Activated T-helper 17 cell treated with anti-CD3 and anti-CD28 coated beads, Interleukin-2, amount 50 U/mL, for 72 hours (primary cell): ENCODE measurements around the gene ABL1. TPM values are rescaled to one million over a fixed set of nuclear protein-coding genes. Genes with fewer than 3 reads are reported as not detected.

Experiments
- ATAC-seq: fragments of 150-1000 bp; cut with Tn5 transposase; replicated peaks from 2 replicates; pipeline ENCODE4 v1.10.0; 2021; ENCODE audit warnings: mild to moderate bottlenecking, moderate library complexity
- H3K27ac Mint-ChIP-seq: one replicate; pipeline ENCODE4 v1.8.0; 2022; ENCODE audit warnings: mixed read lengths
- H3K27me3 Mint-ChIP-seq: one replicate; pipeline ENCODE4 v1.8.0; 2022; ENCODE audit warnings: mixed read lengths
- H3K36me3 Mint-ChIP-seq: one replicate; pipeline ENCODE4 v1.8.0; 2022; ENCODE audit warnings: low read depth, mild to moderate bottlenecking, mixed read lengths
- H3K4me1 Mint-ChIP-seq: one replicate; pipeline ENCODE4 v1.8.0; 2022; ENCODE audit warnings: mixed read lengths
- H3K4me3 Mint-ChIP-seq: one replicate; pipeline ENCODE4 v1.8.0; 2022; ENCODE audit warnings: mild to moderate bottlenecking, mixed read lengths
- H3K9me3 Mint-ChIP-seq: one replicate; pipeline ENCODE4 v1.8.0; 2022; ENCODE audit warnings: mixed read lengths
- total RNA-seq, 2 donors: library from RNA; stranded (reverse); gene quantifications; one replicate each; pipeline ENCODE4 v1.2.3, GENCODE V29; 2022

Gene ABL1
- total RNA-seq, 2 donors from 2014 or later = 19.5 to 35.9 TPM

DNA sequence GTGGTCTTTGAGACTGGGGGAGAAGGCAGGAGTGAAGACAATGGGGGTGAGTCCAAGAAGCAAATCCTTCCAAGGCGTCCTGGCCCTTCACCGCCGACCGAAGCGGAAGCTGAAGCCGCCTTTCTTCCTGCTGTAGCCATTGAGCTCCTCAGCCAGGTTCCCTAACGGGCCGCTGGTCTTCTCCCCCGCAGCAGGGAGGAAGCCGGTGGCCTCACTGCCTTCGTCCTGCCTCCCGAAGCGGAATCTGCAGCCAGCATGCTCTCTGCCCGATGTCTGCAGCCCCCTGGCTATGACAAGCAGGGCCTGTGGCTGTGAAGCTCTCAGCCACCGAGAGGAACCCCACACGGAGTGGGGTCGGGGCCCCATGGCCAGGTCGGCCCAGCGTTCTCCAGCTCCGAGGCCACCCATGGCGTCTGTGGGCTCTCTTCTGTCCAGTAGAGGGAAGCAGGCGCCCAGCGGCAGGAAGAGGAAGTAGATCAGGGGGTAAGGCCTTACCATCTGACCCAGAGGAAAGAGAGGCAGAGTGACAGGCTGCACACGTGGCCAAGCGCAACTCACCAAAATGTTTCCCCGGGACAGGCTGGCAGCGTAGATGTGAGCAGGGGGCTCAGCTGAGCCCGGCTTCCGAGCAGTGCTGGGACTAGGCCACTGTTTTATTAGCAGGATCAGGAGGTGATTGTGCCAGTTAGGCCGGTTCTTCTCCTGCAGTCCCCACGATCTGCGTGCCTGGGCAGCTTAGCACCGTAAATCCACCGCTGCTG, 58.5 kb downstream of the ABL1 start:
- no peak for ATAC-seq
- Mint-ChIP-seq H3K36me3 (no peaks in the 10 kb centered on the region), H3K4me3 (no peak overlapping the region), H3K27ac (no peak overlapping the region), H3K4me1 (no peaks in the 10 kb centered on the region), H3K9me3 (no peaks in the 10 kb centered on the region), H3K27me3 (no peaks in the 10 kb centered on the region)

GRCh38 chr9:130894546-130894945, 59.5 kb downstream of the ABL1 start:
- Mint-ChIP-seq H3K27ac (no peak overlapping the region), H3K4me3 (no peak overlapping the region), H3K36me3 (no peaks in the 10 kb centered on the region), H3K4me1 (no peaks in the 10 kb centered on the region), H3K9me3 (no peaks in the 10 kb centered on the region), H3K27me3 (no peaks in the 10 kb centered on the region)
- no peak for ATAC-seq

DNA sequence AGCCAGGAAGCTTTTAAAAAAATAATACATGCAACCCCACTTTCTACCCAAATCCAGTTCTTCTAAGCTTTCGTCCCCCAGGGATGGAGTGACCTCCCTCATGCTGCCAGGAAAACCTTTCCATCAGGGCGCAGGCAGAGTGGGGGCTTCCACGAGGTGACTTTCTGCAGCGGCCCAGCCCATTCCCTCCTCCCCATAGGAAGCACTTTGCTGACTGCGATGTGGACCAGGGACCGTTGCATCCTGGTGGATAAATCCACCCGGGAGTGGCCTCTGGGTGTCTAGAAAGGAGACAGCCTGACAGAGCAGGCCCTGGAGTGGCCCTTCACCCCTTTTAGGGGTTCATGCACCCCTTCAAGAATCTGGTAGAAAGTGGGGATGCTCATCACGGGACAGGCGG, 60.0 kb downstream of the ABL1 start:
- H3K9me3 Mint-ChIP-seq = no peaks in the 10 kb centered on the region
- no peaks in the 10 kb centered on the region for H3K4me1 Mint-ChIP-seq
- no peaks in the 10 kb centered on the region for H3K36me3 Mint-ChIP-seq
- no peak overlapping the region for H3K4me3 Mint-ChIP-seq
- no peak for ATAC-seq
- no peaks in the 10 kb centered on the region for H3K27me3 Mint-ChIP-seq
- H3K27ac Mint-ChIP-seq = no peak overlapping the region

DNA sequence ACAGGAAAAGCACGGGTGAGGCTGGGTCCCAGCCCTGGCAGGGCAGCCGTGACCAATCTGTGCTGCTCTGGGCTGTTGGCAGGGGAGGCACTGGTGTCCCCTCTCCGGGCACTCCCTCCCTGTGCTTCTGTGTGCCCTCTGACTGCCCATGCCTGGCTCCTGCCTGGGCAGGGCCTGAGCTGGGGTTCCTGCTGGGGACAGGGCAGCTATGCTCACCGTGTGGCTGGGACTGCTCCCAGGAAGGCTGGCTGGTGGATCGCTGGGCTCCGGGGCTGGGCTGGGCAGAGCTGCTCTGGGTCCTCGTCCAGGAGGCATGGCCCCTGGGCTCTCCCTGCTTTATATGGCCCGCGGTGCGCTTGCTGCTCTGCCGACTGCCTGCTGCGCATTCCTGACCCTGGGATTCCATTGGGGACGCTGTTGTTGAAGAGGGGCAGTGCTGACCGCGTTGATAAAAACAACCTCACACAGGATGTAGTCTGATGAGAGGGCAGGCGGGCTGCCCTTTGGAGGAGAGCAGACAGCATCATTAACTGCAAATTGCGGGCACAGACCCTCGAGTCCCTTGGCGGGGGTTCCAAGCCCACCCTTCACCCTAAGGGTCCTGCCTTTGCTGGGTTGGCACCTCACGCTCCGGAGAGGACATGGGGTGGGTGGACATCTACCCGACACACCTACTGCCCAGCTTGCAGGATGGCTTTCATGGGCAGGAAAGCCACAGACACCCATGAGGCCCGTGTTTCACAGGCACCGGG, 60.6 kb downstream of the ABL1 start:
- ATAC-seq = no peak
- H3K27me3 Mint-ChIP-seq = no peaks in the 10 kb centered on the region
- no peak overlapping the region for H3K27ac Mint-ChIP-seq
- no peaks in the 10 kb centered on the region for H3K36me3 Mint-ChIP-seq
- no peak overlapping the region for H3K4me3 Mint-ChIP-seq
- no peaks in the 10 kb centered on the region for H3K4me1 Mint-ChIP-seq
- H3K9me3 Mint-ChIP-seq = no peaks in the 10 kb centered on the region

GRCh38 chr9:130896233-130897014, 61.4 kb downstream of the ABL1 start, which contains the start of gene QRFP:
TSS of gene QRFP (minus strand) at chr9:130896812. CDS start at chr9:130893838, 2,974 bp downstream.
- Mint-ChIP-seq H3K9me3 (no peaks in the 10 kb centered on the region), H3K27ac (no peak within 1 kb of the TSS), H3K36me3 (no peaks in the 10 kb centered on the region), H3K4me1 (no peaks in the 10 kb centered on the region), H3K4me3 (no peak within 1 kb of the TSS), H3K27me3 (no peaks in the 10 kb centered on the region)
- no peak for ATAC-seq

DNA sequence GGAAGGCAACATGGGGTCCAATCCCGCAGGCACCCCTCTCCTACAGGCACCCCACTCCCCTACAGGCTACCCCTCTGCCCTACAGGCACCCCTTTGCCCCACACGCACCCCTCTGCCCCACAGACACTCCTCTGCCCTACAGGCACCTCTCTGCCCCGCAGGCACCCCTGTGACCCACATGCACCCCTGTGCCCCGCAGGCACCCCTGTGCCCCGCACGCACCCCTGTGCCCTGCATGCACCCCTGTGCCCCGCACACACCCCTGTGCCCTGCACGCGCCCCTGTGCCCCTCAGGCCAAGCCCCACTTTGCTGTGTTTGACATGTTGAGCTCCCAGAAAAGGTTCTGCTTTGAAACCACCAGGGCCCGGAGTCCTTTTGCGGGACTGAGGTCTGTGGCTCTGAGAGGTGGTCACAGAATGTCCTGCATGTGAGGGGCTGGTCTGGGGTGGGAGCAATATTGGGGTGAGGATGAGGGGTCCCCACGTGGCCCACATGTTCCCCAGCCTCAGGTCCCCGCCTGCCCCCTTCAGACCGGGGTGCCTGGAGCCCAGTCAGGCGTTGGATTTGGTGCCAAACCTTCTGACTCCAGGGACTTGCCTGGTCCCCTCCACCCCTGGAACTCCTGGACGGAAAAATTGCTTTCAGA, 62.2 kb downstream of the ABL1 start:
- Mint-ChIP-seq H3K27me3 (no peaks in the 10 kb centered on the region), H3K4me3 (no peak overlapping the region), H3K9me3 (no peaks in the 10 kb centered on the region), H3K4me1 (no peaks in the 10 kb centered on the region), H3K36me3 (no peaks in the 10 kb centered on the region), H3K27ac (no peak overlapping the region)
- ATAC-seq = no peak

- H3K27ac Mint-ChIP-seq = no peak overlapping the region
- no peaks in the 10 kb centered on the region for H3K9me3 Mint-ChIP-seq
- ATAC-seq = no peak
- no peaks in the 10 kb centered on the region for H3K27me3 Mint-ChIP-seq
- no peaks in the 10 kb centered on the region for H3K36me3 Mint-ChIP-seq
- H3K4me3 Mint-ChIP-seq = no peak overlapping the region
- no peaks in the 10 kb centered on the region for H3K4me1 Mint-ChIP-seq
Measured at GRCh38 chr9:130897848-130898551, 62.9 kb downstream of the ABL1 start.

DNA sequence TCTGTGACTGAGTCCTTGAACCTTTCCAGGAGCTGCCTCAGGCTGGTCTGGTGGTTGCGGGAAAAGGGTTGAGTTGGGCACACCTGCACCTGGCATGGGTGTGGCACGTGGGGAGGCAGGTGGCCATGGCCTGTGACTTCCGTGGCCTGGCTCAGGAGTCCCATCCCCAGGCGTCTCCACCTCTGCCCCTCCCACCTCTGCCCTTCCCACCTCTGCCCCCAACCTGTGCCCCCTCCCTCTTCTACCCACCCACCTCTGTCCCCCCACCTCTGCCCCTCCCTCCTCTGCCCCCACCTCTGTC, 63.4 kb downstream of the ABL1 start:
- H3K4me1 Mint-ChIP-seq = no peaks in the 10 kb centered on the region
- no peak overlapping the region for H3K4me3 Mint-ChIP-seq
- no peak overlapping the region for H3K27ac Mint-ChIP-seq
- no peak for ATAC-seq
- H3K36me3 Mint-ChIP-seq = no peaks in the 10 kb centered on the region
- H3K27me3 Mint-ChIP-seq = no peaks in the 10 kb centered on the region
- H3K9me3 Mint-ChIP-seq = no peaks in the 10 kb centered on the region

- no peak for ATAC-seq
- H3K4me3 Mint-ChIP-seq = no peak overlapping the region
- H3K27me3 Mint-ChIP-seq = no peaks in the 10 kb centered on the region
- H3K27ac Mint-ChIP-seq = no peak overlapping the region
- no peaks in the 10 kb centered on the region for H3K4me1 Mint-ChIP-seq
- no peaks in the 10 kb centered on the region for H3K36me3 Mint-ChIP-seq
- no peaks in the 10 kb centered on the region for H3K9me3 Mint-ChIP-seq
Measured at GRCh38 chr9:130899051-130899748, 64.1 kb downstream of the ABL1 start.

DNA sequence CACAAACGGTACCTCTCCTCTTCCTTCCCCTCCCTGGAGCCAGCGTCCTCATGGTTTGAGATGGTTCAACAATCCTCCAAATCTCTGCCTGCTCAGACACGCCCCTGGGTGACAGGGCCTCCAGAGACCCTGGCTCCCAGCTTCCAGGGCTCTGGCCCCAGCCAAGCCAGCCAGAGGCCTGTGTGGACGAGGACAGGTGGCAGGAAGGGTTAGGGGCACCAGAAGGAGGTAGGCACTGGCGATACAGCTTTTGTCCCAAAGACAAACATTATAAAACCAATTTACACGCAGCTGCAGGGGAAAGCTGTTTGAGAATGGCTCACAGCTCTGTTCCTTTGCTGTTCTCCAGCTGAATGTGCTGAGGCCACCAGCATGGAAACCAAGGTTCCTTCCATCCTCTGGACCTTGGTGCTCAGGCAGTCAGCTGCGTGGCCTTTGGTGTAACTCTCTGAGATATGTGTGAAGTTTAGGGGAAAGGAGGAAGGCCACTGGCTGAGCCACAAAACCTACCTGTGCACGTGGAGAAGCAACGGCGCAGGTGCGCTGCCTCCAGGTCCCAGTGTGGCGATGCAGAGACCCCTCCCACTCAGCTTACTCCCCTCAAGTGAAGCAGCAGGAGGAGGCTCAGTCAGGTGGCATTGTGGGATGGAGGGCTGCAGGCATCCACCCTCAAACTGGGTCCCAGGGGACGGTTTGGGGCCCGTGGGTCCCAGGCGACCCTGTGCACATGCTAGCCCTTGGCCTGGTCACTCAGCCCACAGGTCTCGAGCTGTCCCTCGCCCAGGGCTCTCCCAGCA, 65.8 kb downstream of the ABL1 start:
- H3K4me1 Mint-ChIP-seq = no peaks in the 10 kb centered on the region
- no peaks in the 10 kb centered on the region for H3K9me3 Mint-ChIP-seq
- H3K27ac Mint-ChIP-seq = no peak overlapping the region
- no peak for ATAC-seq
- H3K36me3 Mint-ChIP-seq = no peaks in the 10 kb centered on the region
- no peak overlapping the region for H3K4me3 Mint-ChIP-seq
- H3K27me3 Mint-ChIP-seq = no peaks in the 10 kb centered on the region

- H3K4me3 Mint-ChIP-seq = no peak overlapping the region
- no peaks in the 10 kb centered on the region for H3K9me3 Mint-ChIP-seq
- H3K27ac Mint-ChIP-seq = no peak overlapping the region
- H3K27me3 Mint-ChIP-seq = no peaks in the 10 kb centered on the region
- H3K36me3 Mint-ChIP-seq = no peaks in the 10 kb centered on the region
- no peaks in the 10 kb centered on the region for H3K4me1 Mint-ChIP-seq
- ATAC-seq = no peak
Measured at GRCh38 chr9:130901498-130902203, 66.6 kb downstream of the ABL1 start.

DNA sequence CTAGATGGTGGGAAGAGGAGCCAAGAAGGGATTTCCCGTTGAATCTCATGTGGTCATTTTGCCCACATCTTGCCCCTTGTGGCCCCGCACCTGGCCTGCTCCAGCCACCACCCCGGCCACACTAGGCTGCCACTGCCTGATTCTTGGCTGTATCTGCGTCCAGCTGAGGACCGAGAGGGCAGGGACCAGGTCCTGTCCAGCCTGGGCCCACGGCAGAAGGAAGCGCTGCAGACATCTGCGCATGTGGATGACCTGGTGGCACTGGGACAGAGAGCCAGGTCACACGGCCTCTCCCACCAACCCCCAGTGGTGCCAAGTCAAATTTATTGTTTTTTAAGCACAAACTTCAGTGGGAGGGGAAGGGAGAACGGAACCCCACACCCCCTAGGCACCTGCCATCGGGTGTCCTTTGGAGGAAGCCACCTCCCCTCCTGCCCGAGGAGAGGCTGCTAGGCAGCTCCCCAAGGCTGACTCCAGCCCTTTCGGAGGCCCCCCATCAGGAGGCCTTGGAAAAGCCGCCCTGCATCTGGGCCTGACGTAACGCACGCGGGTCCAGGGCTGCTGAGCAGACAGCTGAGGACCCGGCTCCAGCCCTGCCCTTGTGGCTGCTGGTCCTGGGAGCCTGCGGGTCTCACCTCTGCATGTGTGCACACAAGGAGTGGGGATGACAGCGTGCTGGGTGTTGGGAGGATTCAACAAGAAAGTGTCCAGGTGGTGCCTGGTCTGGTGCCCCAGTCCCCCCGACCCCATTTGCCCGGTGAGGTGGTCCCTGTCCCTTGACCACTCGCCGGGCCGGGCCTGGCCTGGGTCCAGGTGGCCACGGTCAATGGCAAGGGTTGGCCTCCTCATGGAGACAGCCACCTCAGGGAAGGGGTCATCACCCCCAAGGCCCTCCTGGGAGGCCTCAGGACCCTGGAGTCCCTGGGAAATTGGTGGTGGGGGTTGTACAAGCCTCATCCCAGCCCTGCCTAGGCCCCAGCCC, 67.4 kb downstream of the ABL1 start:
- no peak overlapping the region for H3K27ac Mint-ChIP-seq
- H3K36me3 Mint-ChIP-seq = no peaks in the 10 kb centered on the region
- no peaks in the 10 kb centered on the region for H3K4me1 Mint-ChIP-seq
- H3K9me3 Mint-ChIP-seq = no peaks in the 10 kb centered on the region
- no peak overlapping the region for H3K4me3 Mint-ChIP-seq
- no peak for ATAC-seq
- H3K27me3 Mint-ChIP-seq = no peaks in the 10 kb centered on the region
